Loucy (cell line): ENCODE measurements around the gene CPSF4.
"Not testable (repeated sequence)": the region's sequence is repeated elsewhere in the genome, so short reads cannot be mapped to it uniquely, and the experiment has no call there.

ENCODE experiments used
- H2AFZ ChIP-seq: fragments of 200-600 bp; sonication (generic); 2 replicates; pipeline ENCODE4 v1.6.0; 2016; ENCODE audit warnings: antibody characterized with exemption, mild to moderate bottlenecking, low read length, moderate library complexity
- H3F3A ChIP-seq: fragments of 200-600 bp; 2 replicates; pipeline ENCODE4 v1.6.0; 2016; ENCODE audit warnings: antibody characterized with exemption, low read depth, mild to moderate bottlenecking
- H3K27me3 ChIP-seq: fragments of 200-600 bp; sonication (generic); 2 replicates; pipeline ENCODE4 v1.6.1; 2014; ENCODE audit warnings: low read length, mild to moderate bottlenecking; ENCODE audit not compliant: insufficient read depth, poor library complexity, severe bottlenecking
- H3K36me3 ChIP-seq: fragments of 200-600 bp; sonication (generic); 2 replicates; pipeline ENCODE4 v1.6.1; 2016; ENCODE audit warnings: low read length; ENCODE audit not compliant: insufficient read depth
- H3K4me1 ChIP-seq: fragments of 200-600 bp; sonication (generic); 2 replicates; pipeline ENCODE4 v1.5.1; 2014; ENCODE audit warnings: low read length, mild to moderate bottlenecking; ENCODE audit not compliant: insufficient read depth, poor library complexity, severe bottlenecking
- H3K4me2 ChIP-seq: fragments of 200-600 bp; sonication (generic); 2 replicates; pipeline ENCODE4 v1.6.0; 2014; ENCODE audit warnings: antibody characterized with exemption, low read length, low read depth, mild to moderate bottlenecking; ENCODE audit not compliant: poor library complexity, severe bottlenecking
- H3K4me3 ChIP-seq: fragments of 200-600 bp; sonication (generic); 2 replicates; pipeline ENCODE4 v1.5.1; 2014; ENCODE audit warnings: low read length, mild to moderate bottlenecking, mixed read lengths; ENCODE audit not compliant: poor library complexity, severe bottlenecking
- H3K79me2 ChIP-seq: fragments of 200-600 bp; sonication (generic); 2 replicates; pipeline ENCODE4 v1.6.1; 2014; ENCODE audit warnings: low read length; ENCODE audit not compliant: insufficient read depth
- H3K9ac ChIP-seq: fragments of 200-600 bp; sonication (generic); 2 replicates; pipeline ENCODE4 v1.6.0; 2014; ENCODE audit warnings: mild to moderate bottlenecking, low read depth, low read length, moderate library complexity; ENCODE audit not compliant: poor library complexity, severe bottlenecking
- H3K9me2 ChIP-seq: fragments of 200-600 bp; sonication (generic); replicated peaks from 2 replicates; pipeline ENCODE4 v1.6.1; 2016; ENCODE audit warnings: low read depth, low read length, mixed read lengths
- H3K9me3 ChIP-seq: fragments of 200-600 bp; sonication (generic); 2 replicates; pipeline ENCODE4 v1.6.1; 2014; ENCODE audit warnings: mild to moderate bottlenecking, antibody characterized with exemption, low read length, low read depth; ENCODE audit not compliant: insufficient read depth
- H4K20me1 ChIP-seq: fragments of 200-600 bp; sonication (generic); 2 replicates; pipeline ENCODE4 v1.6.0; 2014; ENCODE audit warnings: antibody characterized with exemption, low read length, mild to moderate bottlenecking; ENCODE audit not compliant: insufficient read depth, poor library complexity, severe bottlenecking
- EZH2phosphoT487 ChIP-seq: fragments of 200-600 bp; IDR thresholded peaks from 2 replicates; pipeline ENCODE4 v1.6.1; 2018; ENCODE audit warnings: antibody characterized with exemption, mild to moderate bottlenecking, moderate library complexity, borderline replicate concordance
- TF ChIP-seq, protein P1 (sequence below): fragments of 200-600 bp; sonication (generic); conservative IDR thresholded peaks from 2 replicates; pipeline ENCODE4 v1.5.1; 2014; ENCODE audit warnings: mild to moderate bottlenecking, antibody characterized with exemption, low read length

The CPSF4 gene

DNA sequence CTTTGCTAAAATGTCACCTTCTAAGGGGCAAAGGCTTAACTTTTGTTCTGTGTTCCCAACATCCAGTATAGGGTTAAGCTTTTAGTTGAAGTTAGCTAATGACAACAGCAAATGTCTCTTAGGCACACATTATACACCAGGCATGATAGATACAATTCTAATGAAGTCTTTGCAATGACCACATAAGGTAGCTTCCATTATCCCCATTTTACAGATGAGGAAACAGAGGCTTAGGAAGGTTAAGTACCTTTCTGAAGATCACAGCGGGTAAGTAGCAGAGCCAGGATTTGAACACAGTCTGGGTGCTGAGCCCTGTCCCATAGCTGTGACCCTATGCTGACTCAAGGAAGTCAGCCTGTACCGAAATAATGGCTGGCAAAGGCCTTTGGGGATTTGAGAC is 28.1 kb upstream of the CPSF4 start:
- Histone ChIP-seq H3K9me3 (no peaks in the 10 kb centered on the region), H3F3A (no peaks in the 10 kb centered on the region), H3K36me3 (peaks cover 21% of the 10 kb centered on the region; the same call in 1 of the 2 replicates), H3K4me3 (peak overlapping the region; percentile 79), H3K79me2 (peaks cover 53% of the 10 kb centered on the region), H3K4me2 (peak overlapping the region; percentile 86), H3K4me1 (peaks cover 29% of the 10 kb centered on the region), H2AFZ (no peak overlapping the region), H3K9me2 (no peaks in the 10 kb centered on the region), H3K27me3 (no peaks in the 10 kb centered on the region), H3K9ac (peak overlapping the region; percentile 83), H4K20me1 (peaks cover 32% of the 10 kb centered on the region)
- TF ChIP-seq, protein P1, sequence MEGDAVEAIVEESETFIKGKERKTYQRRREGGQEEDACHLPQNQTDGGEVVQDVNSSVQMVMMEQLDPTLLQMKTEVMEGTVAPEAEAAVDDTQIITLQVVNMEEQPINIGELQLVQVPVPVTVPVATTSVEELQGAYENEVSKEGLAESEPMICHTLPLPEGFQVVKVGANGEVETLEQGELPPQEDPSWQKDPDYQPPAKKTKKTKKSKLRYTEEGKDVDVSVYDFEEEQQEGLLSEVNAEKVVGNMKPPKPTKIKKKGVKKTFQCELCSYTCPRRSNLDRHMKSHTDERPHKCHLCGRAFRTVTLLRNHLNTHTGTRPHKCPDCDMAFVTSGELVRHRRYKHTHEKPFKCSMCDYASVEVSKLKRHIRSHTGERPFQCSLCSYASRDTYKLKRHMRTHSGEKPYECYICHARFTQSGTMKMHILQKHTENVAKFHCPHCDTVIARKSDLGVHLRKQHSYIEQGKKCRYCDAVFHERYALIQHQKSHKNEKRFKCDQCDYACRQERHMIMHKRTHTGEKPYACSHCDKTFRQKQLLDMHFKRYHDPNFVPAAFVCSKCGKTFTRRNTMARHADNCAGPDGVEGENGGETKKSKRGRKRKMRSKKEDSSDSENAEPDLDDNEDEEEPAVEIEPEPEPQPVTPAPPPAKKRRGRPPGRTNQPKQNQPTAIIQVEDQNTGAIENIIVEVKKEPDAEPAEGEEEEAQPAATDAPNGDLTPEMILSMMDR = no peak

DNA sequence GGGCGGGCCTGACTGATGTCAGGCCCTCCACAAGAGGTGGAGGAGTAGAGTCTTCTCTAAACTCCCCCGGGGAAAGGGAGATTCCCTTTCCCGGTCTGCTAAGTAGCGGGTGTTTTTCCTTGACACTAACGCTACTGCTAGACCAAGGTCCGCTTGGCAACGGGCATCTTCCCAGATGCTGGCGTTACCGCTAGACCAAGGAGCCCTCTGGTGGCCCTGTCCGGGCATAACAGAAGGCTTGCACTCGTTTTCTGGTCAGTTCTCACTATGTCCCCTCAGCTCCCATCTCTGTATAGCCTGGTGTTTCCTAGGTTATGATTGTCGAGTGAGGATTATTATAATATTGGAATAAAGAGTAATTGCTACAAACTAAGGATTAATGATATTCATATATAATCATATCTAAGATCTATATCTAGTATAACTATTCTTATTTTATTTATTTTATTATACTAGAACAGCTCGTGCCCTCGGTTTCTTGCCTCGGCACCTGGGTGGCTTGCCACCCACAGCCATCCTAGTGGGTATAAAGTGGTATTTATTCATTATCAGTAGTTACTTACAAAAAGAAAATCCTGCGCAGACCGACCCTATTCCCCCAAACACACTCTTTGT is 23.1 kb upstream of the CPSF4 start:
- not testable (repeated sequence) for H2AFZ ChIP-seq, H3K4me3 ChIP-seq, H3K27me3 ChIP-seq, H4K20me1 ChIP-seq, H3K9me3 ChIP-seq, H3K4me2 ChIP-seq, H3F3A ChIP-seq, H3K4me1 ChIP-seq, H3K9ac ChIP-seq, H3K79me2 ChIP-seq, H3K9me2 ChIP-seq
- TF ChIP-seq, protein P1 = peak; percentile 50
- peaks cover 61% of the 10 kb centered on the region; the same call in 1 of the 2 replicates for H3K36me3 ChIP-seq

- no peak overlapping the region for H3K9ac ChIP-seq
- H3K4me3 ChIP-seq = no peak overlapping the region
Measured at GRCh38 chr7:99418260-99418659, 20.5 kb upstream of the CPSF4 start.

More at GRCh38 chr7:99418260-99418659, 20.5 kb upstream of the CPSF4 start:
- Histone ChIP-seq H2AFZ (no peak overlapping the region), H3K79me2 (no peaks in the 10 kb centered on the region), H3K9me3 (no peaks in the 10 kb centered on the region), H3F3A (no peaks in the 10 kb centered on the region), H3K27me3 (no peaks in the 10 kb centered on the region), H3K36me3 (peaks cover 60% of the 10 kb centered on the region; the same call in 1 of the 2 replicates), H3K9me2 (no peaks in the 10 kb centered on the region), H3K4me1 (no peaks in the 10 kb centered on the region), H3K4me2 (no peak overlapping the region), H4K20me1 (no peaks in the 10 kb centered on the region)
- no peak for TF ChIP-seq EZH2phosphoT487
- TF ChIP-seq, protein P1 = no peak
